LNCAP (cell line): ENCODE results near the gene TSG101.

Experiments used
- TF ChIP-seq, protein P1 (sequence below): fragments of 450-650 bp; IDR thresholded peaks from 2 replicates; pipeline ENCODE4 v1.5.1; 2017; ENCODE audit warnings: mild to moderate bottlenecking

The TSG101 gene

DNA sequence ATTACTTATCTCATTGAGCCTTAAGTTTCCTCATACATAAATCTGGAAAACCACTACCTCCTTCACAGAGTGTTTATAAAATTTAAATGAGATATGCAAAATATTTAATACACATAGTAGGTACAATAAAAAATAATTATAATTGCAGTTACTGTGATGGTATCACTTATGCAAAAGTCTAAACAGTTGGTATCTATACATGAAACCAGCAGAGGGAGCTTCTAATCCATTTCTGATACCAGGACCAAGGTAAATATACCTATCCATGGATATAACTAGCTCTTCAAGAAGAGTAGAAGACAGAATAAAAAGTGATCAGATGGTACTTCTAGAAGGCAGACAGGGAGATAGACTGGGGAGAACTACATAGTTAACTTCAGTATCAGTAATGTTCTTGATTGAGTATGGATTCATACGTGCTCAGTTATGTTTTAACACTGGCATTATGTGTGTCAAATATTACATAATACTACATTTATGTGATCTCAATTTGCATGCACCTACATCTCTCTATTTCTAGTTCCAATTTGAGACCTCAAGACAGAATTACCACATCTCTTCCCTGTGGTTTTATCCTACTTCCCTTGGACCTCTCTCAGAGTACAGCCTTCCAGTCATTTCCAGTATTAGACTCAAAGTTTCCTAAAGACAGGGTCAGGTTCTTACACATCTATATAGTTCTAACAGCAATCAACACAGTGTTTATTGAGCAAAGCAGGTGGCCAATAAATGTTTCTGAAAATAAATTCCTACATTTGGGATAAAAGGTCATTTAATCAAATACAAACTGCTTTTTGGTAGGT is 13.7 kb upstream of the TSG101 start:
- TF ChIP-seq, protein P1, sequence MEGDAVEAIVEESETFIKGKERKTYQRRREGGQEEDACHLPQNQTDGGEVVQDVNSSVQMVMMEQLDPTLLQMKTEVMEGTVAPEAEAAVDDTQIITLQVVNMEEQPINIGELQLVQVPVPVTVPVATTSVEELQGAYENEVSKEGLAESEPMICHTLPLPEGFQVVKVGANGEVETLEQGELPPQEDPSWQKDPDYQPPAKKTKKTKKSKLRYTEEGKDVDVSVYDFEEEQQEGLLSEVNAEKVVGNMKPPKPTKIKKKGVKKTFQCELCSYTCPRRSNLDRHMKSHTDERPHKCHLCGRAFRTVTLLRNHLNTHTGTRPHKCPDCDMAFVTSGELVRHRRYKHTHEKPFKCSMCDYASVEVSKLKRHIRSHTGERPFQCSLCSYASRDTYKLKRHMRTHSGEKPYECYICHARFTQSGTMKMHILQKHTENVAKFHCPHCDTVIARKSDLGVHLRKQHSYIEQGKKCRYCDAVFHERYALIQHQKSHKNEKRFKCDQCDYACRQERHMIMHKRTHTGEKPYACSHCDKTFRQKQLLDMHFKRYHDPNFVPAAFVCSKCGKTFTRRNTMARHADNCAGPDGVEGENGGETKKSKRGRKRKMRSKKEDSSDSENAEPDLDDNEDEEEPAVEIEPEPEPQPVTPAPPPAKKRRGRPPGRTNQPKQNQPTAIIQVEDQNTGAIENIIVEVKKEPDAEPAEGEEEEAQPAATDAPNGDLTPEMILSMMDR: peak; percentile 58; the same call in 1 of the 2 replicates

GRCh38 chr11:18536209-18536608 is 9.5 kb upstream of the TSG101 start:
- TF ChIP-seq, protein P1: no peak

DNA sequence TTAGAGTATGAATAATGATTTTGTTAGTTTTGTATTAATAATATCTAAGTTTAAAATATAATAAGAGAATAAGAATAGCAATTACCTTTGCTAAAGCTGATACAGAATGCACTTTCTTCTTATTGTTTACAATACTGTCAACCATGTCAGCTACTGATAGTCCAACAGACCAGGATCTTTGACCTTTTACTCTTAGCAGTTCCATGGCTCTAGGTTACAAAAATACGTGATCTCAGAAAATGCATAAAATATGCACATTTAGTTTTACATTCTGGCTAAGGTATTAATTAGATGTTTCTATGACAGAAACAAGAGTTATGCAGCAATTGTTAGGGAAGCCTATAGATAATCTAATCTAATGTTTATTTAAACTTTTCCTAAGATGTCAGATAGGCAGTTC is 7.5 kb upstream of the TSG101 start:
- TF ChIP-seq, protein P1: no peak

- TF ChIP-seq, protein P1: no peak
Observed at GRCh38 chr11:18533365-18533764, 6.6 kb upstream of the TSG101 start.

GRCh38 chr11:18527512-18527911 is 770 bp upstream of the TSG101 start:
- TF ChIP-seq, protein P1: no peak

DNA sequence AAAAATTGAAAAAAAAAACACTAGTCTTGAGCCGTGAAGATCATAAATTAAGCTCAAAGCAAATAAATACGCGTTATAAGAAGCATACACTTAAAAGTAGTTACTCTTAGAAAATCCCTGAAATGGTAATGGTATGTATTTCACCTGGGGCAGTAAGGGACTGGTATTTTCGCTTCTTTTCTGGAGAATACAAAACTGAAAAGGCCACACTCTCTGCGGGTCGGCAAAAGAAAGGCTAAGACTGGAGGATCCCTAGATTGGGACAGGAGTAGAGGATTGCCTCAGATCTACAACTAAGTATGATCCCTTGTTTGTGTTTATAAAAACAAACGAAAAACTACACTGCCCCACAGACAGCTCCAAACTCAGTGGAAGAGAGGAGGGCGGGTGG is 617 bp downstream of the TSG101 start:
- TF ChIP-seq, protein P1: no peak

DNA sequence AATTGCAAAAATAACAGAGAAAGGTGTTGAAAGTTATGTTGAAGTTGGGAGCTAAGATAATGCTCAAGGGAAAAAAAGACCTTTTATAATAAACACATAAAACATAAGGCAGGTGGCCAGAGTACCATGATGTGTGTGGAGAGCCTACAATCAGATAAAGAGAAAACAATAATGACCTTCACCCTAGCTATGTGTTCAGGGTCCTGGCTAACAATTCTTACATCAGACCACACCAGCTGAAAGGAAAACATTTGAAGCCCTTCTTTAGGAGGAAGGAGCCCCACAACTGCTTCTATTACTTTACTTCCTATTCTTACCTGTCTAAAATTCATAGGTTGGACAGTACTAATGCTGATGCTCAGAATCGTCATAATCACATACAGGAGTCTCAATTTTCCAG is 2.5 kb downstream of the TSG101 start:
- TF ChIP-seq, protein P1: no peak
